ENCODE measurements around the gene CCDC188. TPM values are rescaled to one million over a fixed set of nuclear protein-coding genes. Genes with fewer than 3 reads are reported as not detected.

Gene CCDC188
- total and polyA plus RNA-seq, 9 of the 15 experiments (the other 6 are each of a cell fraction or from before 2014, with no cell fraction given): not detected

- TF ChIP-seq AFF1 (IDR thresholded peaks at IDR 0.05; ENCODE audit: low read depth in 1 of 2, partially characterized antibody in 2 of 2): no peak
- no peak for TF ChIP-seq ZNF175 (CRISPR knock-in tag; IDR thresholded peaks at IDR 0.05; ENCODE audit: low read depth)
- TF ChIP-seq ZNF431 (CRISPR knock-in tag; IDR thresholded peaks at IDR 0.05): no peak
- no peak for TF ChIP-seq ZBED1 (IDR thresholded peaks at IDR 0.05)
- no peak for TF ChIP-seq RREB1 (CRISPR knock-in tag; IDR thresholded peaks at IDR 0.05)
- TF ChIP-seq RFX1 (IDR thresholded peaks at IDR 0.05): no peak
- TF ChIP-seq PTTG1 (tag; IDR thresholded peaks at IDR 0.05; ENCODE audit: low read depth): no peak
- no peak for TF ChIP-seq ZNF449 (CRISPR knock-in tag; IDR thresholded peaks at IDR 0.05)
- no peak for TF ChIP-seq SRSF3 (IDR thresholded peaks at IDR 0.05; ENCODE audit: insufficient read depth, low read length)
- peak; percentile 84 for TF ChIP-seq CREB1 (IDR thresholded peaks at IDR 0.05)
- peak; percentile 71 for TF ChIP-seq CREB1 (CRISPR knock-in tag; IDR thresholded peaks at IDR 0.05)
- TF ChIP-seq YY1 (IDR thresholded peaks at IDR 0.05; ENCODE audit: borderline replicate concordance in 1 of 3, control insufficient read depth in 1 of 3, extremely low read depth in 1 of 3, insufficient read depth in 3 of 3, insufficient read length in 1 of 3, insufficient replicate concordance in 2 of 3, low read depth in 1 of 3, low read length in 2 of 3): peak in 1 of 3 experiments; percentile 44
- no peak for TF ChIP-seq BRD4 (IDR thresholded peaks at IDR 0.05)
- TF ChIP-seq GATA2 (CRISPR knock-in tag; IDR thresholded peaks at IDR 0.05): no peak
- no peak for TF ChIP-seq SMAD2 (IDR thresholded peaks at IDR 0.05; ENCODE audit: low read depth, low read length)
- TF ChIP-seq MTF1 (CRISPR knock-in tag; IDR thresholded peaks at IDR 0.05; ENCODE audit: borderline replicate concordance): no peak
- no peak for TF ChIP-seq CEBPB (tag; IDR thresholded peaks at IDR 0.05)
Observed at GRCh38 chr22:20176421-20177085, 25.7 kb upstream of the CCDC188 start (continued).
